K562 (cell line): ENCODE measurements around the gene TSPAN18. TPM values are rescaled to one million over a fixed set of nuclear protein-coding genes. Genes with fewer than 3 reads are reported as not detected.
A peak's percentile ranks its signal among the peaks of the same experiment; 100 is the strongest.

ENCODE experiments used
- ATAC-seq: fragments of 200-7000 bp; cut with Tn5 transposase; 3 replicates; pipeline ENCODE4 v1.9.1; 2020; ENCODE audit warnings: moderate library complexity
- BruUV-seq: library from RNA; stranded (reverse); fragments of 400-500 nt; replicated peaks from 2 replicates; lab custom pipeline; 2021; lab: Mats Ljungman, UMichigan
- CTCF ChIA-PET: fragments of 300-600 bp; formaldehyde crosslinking; extraction: SDS; loops from one replicate; lab custom pipeline; 2021; ENCODE audit warnings: low intra/inter-chr PET ratio; lab: Yijun Ruan, JAX
- POLR2A ChIA-PET: fragments of 300-600, 350-650 bp; sonication (Branson Sonifier 250); formaldehyde crosslinking; extraction: SDS; loops from one replicate; lab custom pipeline; 2021; ENCODE audit warnings: antibody characterized with exemption, inconsistent platforms; lab: Yijun Ruan, JAX
- DNase-seq, 4 experiments: peaks; one replicate each; pipeline versions ENCODE4 v3.0.0 to v3.0.0-alpha.2; 2011 to 2018; ENCODE audit warnings: low spot score in 3 of 4, mixed read lengths in 3 of 4; ENCODE audit errors: extremely low read depth in 1 of 4
- FAIRE-seq: peaks from 2 replicates; lab custom pipeline; 2011; peaks lifted over from hg19 to GRCh38; lab: Jason Lieb, UNC
- H2AFZ ChIP-seq: 2 replicates; pipeline ENCODE4 v1.6.0; 2011; ENCODE audit warnings: low read depth, low read length, control low read depth, inconsistent platforms
- H3K27ac ChIP-seq: fragments of 200-600 bp; 3 replicates; pipeline ENCODE4 v1.8.0; 2011; ENCODE audit warnings: low read depth, mild to moderate bottlenecking, control low read depth, inconsistent platforms, low read length, moderate library complexity, mixed read lengths; ENCODE audit errors: extremely low read depth
- H3K27me3 ChIP-seq, 2 experiments: fragments of 300-600 bp in 1 of 2; 2 replicates in 1 of 2; 3 replicates in 1 of 2; pipeline versions ENCODE4 v1.6.0 to v1.8.0; 2011; ENCODE audit warnings: inconsistent platforms in 2 of 2, low read length in 2 of 2, mild to moderate bottlenecking in 1 of 2, mixed read lengths in 1 of 2, moderate library complexity in 1 of 2; ENCODE audit not compliant: control insufficient read depth in 2 of 2, insufficient read depth in 2 of 2
- H3K36me3 ChIP-seq: fragments of 300-600 bp; 3 replicates; pipeline ENCODE4 v1.8.0; 2011; ENCODE audit warnings: mild to moderate bottlenecking, low read length, inconsistent platforms; ENCODE audit not compliant: control insufficient read depth, insufficient read depth
- H3K4me1 ChIP-seq, 2 experiments: fragments of 200-600 bp in 1 of 2; replicated peaks in 1 of 2; 2 replicates in 1 of 2; 3 replicates in 1 of 2; pipeline versions ENCODE4 v1.5.1 to v1.8.0; 2011; ENCODE audit warnings: inconsistent platforms in 2 of 2, low read length in 2 of 2, mild to moderate bottlenecking in 1 of 2, mixed read lengths in 1 of 2, moderate library complexity in 1 of 2; ENCODE audit not compliant: control insufficient read depth in 2 of 2, insufficient read depth in 2 of 2
- H3K4me2 ChIP-seq: 2 replicates; pipeline ENCODE4 v1.6.1; 2011; ENCODE audit warnings: low read length, control low read depth, inconsistent platforms, mixed read lengths; ENCODE audit not compliant: insufficient read depth
- H3K4me3 ChIP-seq: fragments of 200-600 bp; sonication (generic), shearing (Covaris generic); 2 replicates; pipeline ENCODE4 v1.5.1; 2016; ENCODE audit warnings: control low read depth, inconsistent platforms
- H3K79me2 ChIP-seq: fragments of 200-600 bp; 3 replicates; pipeline ENCODE4 v1.8.0; 2011; ENCODE audit warnings: low read length, inconsistent platforms; ENCODE audit not compliant: control insufficient read depth, insufficient read depth
- H3K9ac ChIP-seq, 2 experiments: 2 replicates each; pipeline versions ENCODE4 v1.6.0 to v1.6.1; 2011; ENCODE audit warnings: low read depth in 2 of 2, low read length in 2 of 2, control low read depth in 1 of 2, inconsistent platforms in 1 of 2, mild to moderate bottlenecking in 1 of 2, mixed read lengths in 1 of 2; ENCODE audit not compliant: insufficient read depth in 1 of 2
- H3K9me1 ChIP-seq: one replicate; pipeline ENCODE4 v1.6.0; 2011; ENCODE audit warnings: inconsistent platforms, mild to moderate bottlenecking, low read length, moderate library complexity; ENCODE audit not compliant: control insufficient read depth, insufficient read depth
- H3K9me3 ChIP-seq: replicated peaks from 2 replicates; pipeline ENCODE4 v1.5.1; 2011; ENCODE audit warnings: low read depth, low read length, inconsistent platforms; ENCODE audit not compliant: control insufficient read depth, insufficient read depth
- H4K20me1 ChIP-seq: replicated peaks from 2 replicates; pipeline ENCODE4 v1.6.1; 2011; ENCODE audit warnings: low read length, inconsistent platforms, mixed read lengths; ENCODE audit not compliant: control insufficient read depth, insufficient read depth
- CREB3 ChIP-seq: fragments of 450-650 bp; conservative IDR thresholded peaks from 2 replicates; pipeline ENCODE4 v1.6.1; 2016; ENCODE audit warnings: missing genetic modification characterization, low read depth, mild to moderate bottlenecking, missing compliant biosample characterization, moderate library complexity
- CTCF ChIP-seq, 3 experiments: IDR thresholded peaks in 2 of 3; conservative IDR thresholded peaks in 1 of 3; 2 replicates each; pipeline ENCODE4 v1.5.1; 2011 to 2012; ENCODE audit warnings: low read length in 3 of 3, mild to moderate bottlenecking in 3 of 3, control low read depth in 2 of 3, improper control_type of control experiment in 1 of 3, inconsistent platforms in 1 of 3, low read depth in 1 of 3, mixed read lengths in 1 of 3, moderate library complexity in 1 of 3; ENCODE audit not compliant: insufficient read depth in 2 of 3
- DNMT1 ChIP-seq: fragments of 450-650 bp; IDR thresholded peaks from 2 replicates; pipeline ENCODE4 v1.6.1; 2016; ENCODE audit warnings: antibody characterized with exemption, mild to moderate bottlenecking
- U2AF2 ChIP-seq: fragments of 200-400 bp; formaldehyde crosslinking; optimal IDR thresholded peaks from 2 replicates; pipeline ENCODE3; 2017; ENCODE audit warnings: low read depth, mild to moderate bottlenecking, low read length
- ZNF165 ChIP-seq: fragments of 250-450 bp; sonication (Bioruptor Pico); IDR thresholded peaks from 2 replicates; pipeline ENCODE4 v1.4.0; 2020; ENCODE audit warnings: borderline replicate concordance
- ZNF785 ChIP-seq: fragments of 250-450 bp; sonication (Bioruptor Pico); IDR thresholded peaks from 2 replicates; pipeline ENCODE4 v1.4.0; 2020; ENCODE audit warnings: mild to moderate bottlenecking
- WGBS: fragments of 100-300 bp; shearing (Covaris generic); methylation state at CpG from one replicate; pipeline ENCODE4 v1.1.6; 2016; ENCODE audit warnings: low coverage, mixed read lengths; ENCODE audit not compliant: insufficient coverage; ENCODE audit errors: missing lambda C conversion rate; 5-methylcytosine and 5-hydroxymethylcytosine counted together
- in situ Hi-C: fragments of 300-500 bp; cut with MboI; formaldehyde crosslinking; loops from 4 replicates; pipeline ENCODE4 v1.15.0; 2018; ENCODE audit warnings: inconsistent platforms, mixed read lengths
- intact Hi-C: fragments of 100-400 bp; cut with micrococcal nuclease; formaldehyde crosslinking; loops from 2 replicates; pipeline ENCODE4 v1.14.2; 2022
- polyA plus RNA-seq, 8 experiments: library from polyadenylated mRNA; depleted of rRNA in 4 of 8; stranded (reverse) in 5 of 8; unstranded in 3 of 8; fragments of >200 nt; fragmentation: Nextera tagmentation in 2 of 8; fragmentation: Illumina TruSeq in 1 of 8; extraction: Ambion mirVana in 2 of 8; extraction: Trizol in 1 of 8; gene quantifications; 2 replicates each; pipeline versions ENCODE4 v1.2.1 to v1.2.3, GENCODE V29; 2011 to 2014; ENCODE audit warnings: inconsistent platforms in 1 of 8, missing spikeins in 1 of 8
- total RNA-seq, 7 experiments: library from RNA; depleted of rRNA in 6 of 7; stranded (reverse); fragments of >200 nt in 6 of 7; fragmentation: Illumina TruSeq in 2 of 7; extraction: Trizol in 2 of 7; gene quantifications; 2 replicates each; pipeline versions ENCODE4 v1.2.1 to v1.2.3, GENCODE V29; 2011 to 2021; ENCODE audit warnings: low replicate concordance in 1 of 7

The TSPAN18 gene
- total and polyA plus RNA-seq, 9 of the 15 experiments (the other 6 are each of a cell fraction or from before 2014, with no cell fraction given), result 0.17 to 0.35 (median 0.22) TPM; not detected in 4

- TF ChIP-seq CTCF (IDR thresholded peaks at IDR 0.05 in 2 of 3, conservative IDR thresholded peaks at IDR 0.05 in 1 of 3; ENCODE audit: insufficient read depth in 2 of 3, low read depth in 1 of 3, low read length in 3 of 3), result no peak
- no peak for TF ChIP-seq CREB3 (tag)
- no peak for TF ChIP-seq ZNF785
- TF ChIP-seq ZNF165 (CRISPR knock-in tag), result no peak
- no peak for TF ChIP-seq DNMT1
- no peak for TF ChIP-seq U2AF2
These were observed 58.1 kb downstream of the TSPAN18 start (continued) for GRCh38 chr11:44784851-44785250.

- intact Hi-C loops (loop anchor here (10.0 kb wide), 1 partner anchor 221 kb away; the partner anchor contains the start of gene CD82), in situ Hi-C loops (no loop called here)
- 39% methylated on average over 7 of the region's 7 CpGs for WGBS
- DNase-seq (peak in 2 of 4 experiments; percentile 31 to 46), FAIRE-seq (no peak), ATAC-seq (peak; percentile 48; the same call in 2 of the 3 replicates)
- Histone ChIP-seq H3K4me1 (peaks cover 5 to 10% of the 10 kb centered on the region in 2 experiments; a peak in 3 of 5 replicates), H3K79me2 (no peaks in the 10 kb centered on the region), H3K9ac (no peak overlapping the region), H3K27me3 (peaks cover 0 to 13% of the 10 kb centered on the region in 2 experiments; a peak in 3 of 5 replicates), H2AFZ (no peak overlapping the region), H3K9me3 (no peaks in the 10 kb centered on the region; the same call in 1 of the 2 replicates), H3K4me2 (no peak overlapping the region), H3K36me3 (no peaks in the 10 kb centered on the region), H3K4me3 (no peak overlapping the region), H3K9me1 (no peaks in the 10 kb centered on the region), H4K20me1 (no peaks in the 10 kb centered on the region), H3K27ac (no peak overlapping the region)
- POLR2A ChIA-PET, result no interaction called here
- CTCF ChIA-PET, result no interaction called here
- BruUV-seq, result no TSS peak
These were observed 59.3 kb downstream of the TSPAN18 start for GRCh38 chr11:44785856-44786607.
